GM18526 (cell line): ENCODE data around the gene MALT1.

Source experiments
- POLR2A ChIP-seq: IDR thresholded peaks from 3 replicates; pipeline ENCODE4 v1.6.1; 2011; ENCODE audit not compliant: insufficient read length; ENCODE audit errors: extremely low read depth

MALT1 gene

GRCh38 chr18:58671632-58672564, 633 bp downstream of the MALT1 start:
- no peak for TF ChIP-seq POLR2A

DNA sequence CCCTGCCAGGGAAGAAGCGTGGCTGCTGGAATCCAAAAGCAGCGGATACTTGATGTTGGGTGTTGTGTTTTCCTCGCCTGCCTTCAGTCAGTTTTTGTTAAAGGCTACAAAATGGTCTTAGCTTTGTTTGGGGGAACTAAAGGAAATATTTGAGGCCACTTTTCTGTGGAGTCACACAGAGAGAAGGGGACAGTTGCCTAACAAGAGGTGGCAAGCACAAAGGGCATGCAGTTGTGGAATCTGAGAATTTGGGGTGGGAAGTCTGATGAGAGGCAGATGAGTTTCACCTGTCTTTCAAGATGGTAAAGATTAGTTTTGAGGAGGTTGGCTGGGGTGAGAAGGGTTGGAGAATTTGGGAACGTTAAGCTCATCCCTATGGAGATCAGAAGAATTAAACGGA, 2.9 kb downstream of the MALT1 start:
- TF ChIP-seq POLR2A = no peak

DNA sequence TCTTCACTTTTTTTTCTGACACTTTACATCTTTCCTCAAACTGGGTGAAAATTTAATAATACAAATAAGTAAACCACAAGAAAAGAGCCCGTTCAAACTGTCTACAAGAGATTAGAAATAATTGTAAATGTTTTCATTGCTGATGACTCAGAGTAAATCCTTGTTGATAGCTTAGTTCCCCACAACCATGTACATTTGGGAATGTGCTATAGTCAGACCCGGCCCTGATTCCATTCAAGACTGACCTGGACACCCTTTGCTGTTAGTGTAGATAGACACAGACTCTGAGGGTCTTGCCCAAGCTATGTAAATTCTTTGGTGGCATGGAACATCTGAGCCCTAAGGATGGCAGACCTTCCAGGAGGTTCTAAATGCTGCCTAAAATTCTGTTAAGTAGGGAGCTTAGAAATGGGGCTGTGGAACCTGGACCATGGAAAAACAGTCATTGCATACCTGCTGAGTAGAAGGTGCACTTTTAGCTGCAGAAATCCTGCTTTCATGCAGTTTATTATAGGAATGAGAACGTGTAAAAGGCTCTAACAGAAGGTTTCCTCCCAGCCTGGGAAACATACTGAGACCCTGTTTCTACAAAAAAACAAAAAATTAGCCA, 3.7 kb downstream of the MALT1 start:
- no peak for TF ChIP-seq POLR2A

DNA sequence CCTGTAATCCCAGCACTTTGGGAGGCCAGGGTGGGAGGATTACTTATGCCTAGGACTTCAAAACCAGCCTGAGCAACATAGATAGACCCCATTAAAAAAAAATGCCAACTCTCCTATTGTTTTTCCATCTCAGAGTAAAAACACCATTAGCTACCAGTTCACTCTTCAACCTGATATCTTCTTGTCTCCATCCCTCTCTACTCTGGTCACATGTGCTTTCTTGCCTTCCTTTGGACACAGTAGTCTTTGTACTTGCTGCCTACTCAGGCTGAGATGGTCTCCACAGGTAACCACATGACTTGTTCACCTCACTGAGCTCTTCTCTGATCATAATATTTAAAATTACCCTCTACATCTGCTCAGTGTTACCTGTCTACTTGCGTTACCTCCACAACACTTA, 5.0 kb downstream of the MALT1 start:
- no peak for TF ChIP-seq POLR2A

GRCh38 chr18:58682429-58683069, 11.3 kb downstream of the MALT1 start:
- no peak for TF ChIP-seq POLR2A

DNA sequence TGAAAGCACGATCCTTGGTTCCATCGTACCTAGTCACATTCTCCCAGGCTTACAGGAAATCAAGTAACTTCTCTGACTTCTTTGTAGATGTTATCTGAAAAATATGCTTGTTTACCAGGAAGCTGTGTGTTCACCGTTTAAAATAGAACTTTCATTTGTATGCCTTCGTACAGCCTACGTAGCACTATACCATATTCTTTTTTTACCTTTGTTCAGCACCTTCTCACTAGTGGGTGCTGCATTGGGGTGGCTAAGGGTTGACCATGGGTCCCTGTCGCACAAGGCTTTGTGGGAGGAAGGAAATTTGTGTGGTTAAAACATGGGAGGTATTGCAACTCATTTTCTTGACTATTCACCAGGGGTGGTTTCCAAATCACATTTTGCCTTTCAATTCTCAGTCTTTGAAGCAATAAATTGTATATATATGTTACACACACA, 16.6 kb downstream of the MALT1 start:
- no peak for TF ChIP-seq POLR2A

GRCh38 chr18:58690259-58690658, 19.0 kb downstream of the MALT1 start:
- no peak for TF ChIP-seq POLR2A

GRCh38 chr18:58691256-58691655, 20.0 kb downstream of the MALT1 start:
- no peak for TF ChIP-seq POLR2A

DNA sequence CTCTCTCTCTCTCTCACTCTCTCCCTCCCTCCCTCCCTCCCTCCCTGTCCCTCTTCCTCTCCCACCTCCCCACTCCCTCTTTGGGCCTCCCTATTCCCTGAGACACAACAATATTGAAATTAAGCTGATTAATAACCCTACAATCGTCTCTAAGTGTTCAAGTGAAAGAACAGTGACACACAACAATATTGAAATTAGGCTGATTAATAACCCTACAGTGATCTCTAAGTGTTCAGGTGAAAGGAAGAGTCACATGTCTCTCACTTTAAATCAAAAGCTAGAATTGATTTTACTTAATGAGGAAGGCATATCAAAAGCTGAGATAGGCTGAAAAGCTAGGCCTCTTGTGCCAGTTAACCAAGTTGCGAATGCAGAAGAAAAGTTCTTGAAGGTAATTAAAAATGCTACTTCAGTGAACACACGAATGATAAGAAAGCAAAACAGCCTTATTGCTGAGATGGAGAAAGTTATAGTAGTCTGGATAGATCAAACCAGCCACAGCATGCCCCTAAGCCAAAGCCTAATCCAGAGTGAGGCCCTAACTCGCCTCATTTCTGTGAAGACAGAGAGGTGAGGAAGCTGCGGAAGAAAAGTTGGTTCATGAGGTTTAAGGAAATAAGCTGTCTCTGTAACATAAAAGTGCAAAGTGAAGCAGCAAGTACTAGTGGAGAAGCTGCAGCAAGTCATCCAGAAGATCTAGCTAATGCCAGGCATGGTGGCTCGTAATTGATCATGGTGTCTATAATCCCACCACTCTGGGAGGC, 21.3 kb downstream of the MALT1 start:
- no peak for TF ChIP-seq POLR2A

DNA sequence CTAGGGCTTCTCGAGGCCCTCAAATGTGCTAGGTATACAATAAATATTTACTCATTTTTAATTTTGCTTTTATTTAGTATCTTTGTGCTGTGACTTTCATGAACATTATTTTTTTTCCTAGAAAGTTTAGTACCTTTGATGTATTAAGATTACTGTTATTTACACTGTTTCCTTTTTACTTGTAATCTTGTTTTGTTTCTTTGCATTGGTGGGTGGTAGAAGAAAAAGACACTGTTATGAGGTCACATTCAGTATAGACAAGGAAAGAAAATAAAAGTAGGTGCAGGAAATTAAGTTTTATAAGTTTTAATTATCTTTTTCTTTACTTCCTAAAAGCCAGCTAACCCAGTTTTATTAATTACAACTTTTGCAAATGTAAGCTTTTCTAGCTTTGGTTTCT, 23.0 kb downstream of the MALT1 start:
- no peak for TF ChIP-seq POLR2A

GRCh38 chr18:58694720-58695468, 23.6 kb downstream of the MALT1 start:
- no peak for TF ChIP-seq POLR2A

GRCh38 chr18:58695772-58696171, 24.5 kb downstream of the MALT1 start:
- no peak for TF ChIP-seq POLR2A

DNA sequence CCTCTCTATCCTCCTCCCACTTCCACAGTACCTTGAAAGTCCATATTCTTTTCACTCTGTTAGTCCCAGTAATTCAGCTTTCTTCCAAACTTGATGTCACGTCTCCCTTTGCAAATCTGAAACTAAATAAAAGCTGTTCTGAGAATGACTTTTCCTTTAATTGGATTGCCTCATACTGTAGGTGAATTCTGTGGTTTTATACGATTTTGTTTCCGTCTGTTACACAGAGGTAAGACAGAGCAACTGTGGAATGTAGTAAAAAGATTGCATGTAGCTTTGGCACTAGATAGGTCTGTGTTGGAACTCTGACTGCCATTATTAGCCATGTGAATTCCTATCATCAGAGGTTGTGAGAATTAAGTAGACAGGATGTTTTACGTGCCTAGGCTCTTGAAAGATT, 25.9 kb downstream of the MALT1 start:
- TF ChIP-seq POLR2A = no peak

GRCh38 chr18:58698701-58699193, 27.5 kb downstream of the MALT1 start:
- no peak for TF ChIP-seq POLR2A

DNA sequence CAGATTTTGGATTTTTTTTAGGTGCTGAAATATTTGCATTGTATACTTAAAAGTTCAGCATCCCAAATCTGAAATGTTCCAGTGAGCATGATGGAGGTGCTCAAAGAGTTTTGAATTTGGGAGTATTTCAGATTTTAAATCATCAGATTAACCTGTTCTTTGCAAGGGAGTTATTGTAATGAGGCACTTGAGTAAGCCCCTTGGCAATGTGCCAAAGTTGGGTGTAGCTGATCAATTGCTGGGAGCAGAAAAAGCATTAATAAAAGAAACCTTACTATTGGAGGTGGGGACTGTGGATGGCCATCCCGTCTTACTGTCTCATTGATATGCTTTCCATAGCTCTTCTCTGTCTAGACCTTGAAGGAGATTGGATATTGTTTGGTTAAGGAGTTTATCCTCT, 28.3 kb downstream of the MALT1 start:
- TF ChIP-seq POLR2A = no peak

GRCh38 chr18:58700209-58700608, 28.9 kb downstream of the MALT1 start:
- TF ChIP-seq POLR2A = no peak
